GM12891 (cell line): Measurements from ENCODE around the gene DUSP22.

Source experiments
- PAX5 ChIP-seq: IDR thresholded peaks from 2 replicates; pipeline ENCODE4 v1.6.1; 2011; ENCODE audit warnings: low read length, moderate library complexity, mild to moderate bottlenecking; ENCODE audit not compliant: insufficient read depth, severe bottlenecking
- POLR2A ChIP-seq: IDR thresholded peaks from 2 replicates; pipeline ENCODE4 v1.6.1; 2011; ENCODE audit warnings: low read depth, low read length, control low read depth
- POLR2AphosphoS5 ChIP-seq: IDR thresholded peaks from 2 replicates; pipeline ENCODE4 v1.6.1; 2011; ENCODE audit warnings: low read depth, low read length, control low read depth
- POU2F2 ChIP-seq: IDR thresholded peaks from 2 replicates; pipeline ENCODE4 v1.6.1; 2011; ENCODE audit warnings: low read depth, mild to moderate bottlenecking, control low read depth, low read length, moderate library complexity
- SPI1 ChIP-seq: IDR thresholded peaks from 2 replicates; pipeline ENCODE4 v1.6.1; 2011; ENCODE audit warnings: low read depth, low read length, control low read depth
- TAF1 ChIP-seq: IDR thresholded peaks from 2 replicates; pipeline ENCODE4 v1.6.1; 2011; ENCODE audit warnings: low read depth, low read length, control low read depth

- TF ChIP-seq POLR2AphosphoS5, result no peak
- no peak for TF ChIP-seq POLR2A
- no peak for TF ChIP-seq TAF1
- TF ChIP-seq PAX5, result no peak
- TF ChIP-seq SPI1, result no peak
- no peak; the same call in 1 of the 2 replicates for TF ChIP-seq POU2F2
These were observed 10.5 kb downstream of the DUSP22 start for GRCh38 chr6:302760-303159.
